Progenitor cell of endocrine pancreas (in vitro differentiated cells): Measurements from ENCODE around the gene SPARC. TPM values are rescaled to one million over a fixed set of nuclear protein-coding genes. Genes with fewer than 3 reads are reported as not detected.

Experiments
- DNase-seq: peaks from one replicate; pipeline ENCODE4 v3.0.0; 2021; ENCODE audit warnings: low spot score; ENCODE audit not compliant: unreplicated experiment
- H3K27ac Mint-ChIP-seq: 2 replicates; pipeline ENCODE4 v1.8.0; 2021; ENCODE audit warnings: mild to moderate bottlenecking, moderate library complexity, mixed read lengths
- H3K27me3 Mint-ChIP-seq: 2 replicates; pipeline ENCODE4 v1.8.0; 2021; ENCODE audit warnings: mixed read lengths
- H3K36me3 Mint-ChIP-seq: 2 replicates; pipeline ENCODE4 v1.8.0; 2022; ENCODE audit warnings: mixed read lengths; ENCODE audit not compliant: insufficient read depth
- H3K4me1 Mint-ChIP-seq: 2 replicates; pipeline ENCODE4 v1.8.0; 2021; ENCODE audit warnings: low read depth, mixed read lengths
- H3K4me3 Mint-ChIP-seq: 2 replicates; pipeline ENCODE4 v1.8.0; 2021; ENCODE audit warnings: low read depth, mild to moderate bottlenecking, moderate library complexity, mixed read lengths
- H3K9me3 Mint-ChIP-seq: 2 replicates; pipeline ENCODE4 v1.8.0; 2021; ENCODE audit warnings: low read depth, mixed read lengths
- total RNA-seq: library from RNA; stranded (reverse); gene quantifications from 2 replicates; pipeline ENCODE4 v1.2.1, GENCODE V29; 2021
- TF ChIP-seq, protein P1 (sequence below): fragments of 200-600 bp; sonication (generic); IDR thresholded peaks from one replicate; pipeline ENCODE4 v1.5.0; 2021; ENCODE audit warnings: antibody characterized with exemption, mild to moderate bottlenecking; ENCODE audit not compliant: unreplicated experiment

SPARC gene
- total RNA-seq, 1 donor from 2014 or later, result 55.2 TPM

- no peaks in the 10 kb centered on the region for H3K9me3 Mint-ChIP-seq
- DNase-seq, result no peak
- no peaks in the 10 kb centered on the region for H3K36me3 Mint-ChIP-seq
- no peaks in the 10 kb centered on the region for H3K4me1 Mint-ChIP-seq
- TF ChIP-seq, protein P1, sequence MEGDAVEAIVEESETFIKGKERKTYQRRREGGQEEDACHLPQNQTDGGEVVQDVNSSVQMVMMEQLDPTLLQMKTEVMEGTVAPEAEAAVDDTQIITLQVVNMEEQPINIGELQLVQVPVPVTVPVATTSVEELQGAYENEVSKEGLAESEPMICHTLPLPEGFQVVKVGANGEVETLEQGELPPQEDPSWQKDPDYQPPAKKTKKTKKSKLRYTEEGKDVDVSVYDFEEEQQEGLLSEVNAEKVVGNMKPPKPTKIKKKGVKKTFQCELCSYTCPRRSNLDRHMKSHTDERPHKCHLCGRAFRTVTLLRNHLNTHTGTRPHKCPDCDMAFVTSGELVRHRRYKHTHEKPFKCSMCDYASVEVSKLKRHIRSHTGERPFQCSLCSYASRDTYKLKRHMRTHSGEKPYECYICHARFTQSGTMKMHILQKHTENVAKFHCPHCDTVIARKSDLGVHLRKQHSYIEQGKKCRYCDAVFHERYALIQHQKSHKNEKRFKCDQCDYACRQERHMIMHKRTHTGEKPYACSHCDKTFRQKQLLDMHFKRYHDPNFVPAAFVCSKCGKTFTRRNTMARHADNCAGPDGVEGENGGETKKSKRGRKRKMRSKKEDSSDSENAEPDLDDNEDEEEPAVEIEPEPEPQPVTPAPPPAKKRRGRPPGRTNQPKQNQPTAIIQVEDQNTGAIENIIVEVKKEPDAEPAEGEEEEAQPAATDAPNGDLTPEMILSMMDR, result peak; percentile 41
- H3K27me3 Mint-ChIP-seq, result peaks cover 10% of the 10 kb centered on the region
- no peak overlapping the region for H3K27ac Mint-ChIP-seq
- H3K4me3 Mint-ChIP-seq, result no peak overlapping the region
These were observed 32.7 kb upstream of the SPARC start for GRCh38 chr5:151719228-151720000.

GRCh38 chr5:151718646-151719045 lies 31.9 kb upstream of the SPARC start:
- Mint-ChIP-seq H3K4me3 (no peak overlapping the region), H3K9me3 (no peaks in the 10 kb centered on the region), H3K4me1 (no peaks in the 10 kb centered on the region), H3K36me3 (no peaks in the 10 kb centered on the region), H3K27me3 (peaks cover 10% of the 10 kb centered on the region), H3K27ac (no peak overlapping the region)
- no peak for DNase-seq
- TF ChIP-seq, protein P1, result no peak

- TF ChIP-seq, protein P1, result no peak
- Mint-ChIP-seq H3K36me3 (no peaks in the 10 kb centered on the region), H3K4me1 (no peaks in the 10 kb centered on the region), H3K27me3 (peaks cover 10% of the 10 kb centered on the region), H3K9me3 (no peaks in the 10 kb centered on the region), H3K4me3 (no peak overlapping the region), H3K27ac (no peak overlapping the region)
- DNase-seq, result no peak
These were observed 31.4 kb upstream of the SPARC start for GRCh38 chr5:151718153-151718552.

GRCh38 chr5:151717416-151717815 lies 30.7 kb upstream of the SPARC start:
- no peaks in the 10 kb centered on the region for H3K36me3 Mint-ChIP-seq
- H3K27me3 Mint-ChIP-seq, result peaks cover 10% of the 10 kb centered on the region
- H3K9me3 Mint-ChIP-seq, result no peaks in the 10 kb centered on the region
- H3K4me3 Mint-ChIP-seq, result no peak overlapping the region
- no peak for DNase-seq
- TF ChIP-seq, protein P1, result no peak
- H3K4me1 Mint-ChIP-seq, result no peaks in the 10 kb centered on the region
- H3K27ac Mint-ChIP-seq, result no peak overlapping the region

GRCh38 chr5:151709109-151709735 lies 22.5 kb upstream of the SPARC start:
- DNase-seq, result no peak
- no peaks in the 10 kb centered on the region for H3K9me3 Mint-ChIP-seq
- H3K36me3 Mint-ChIP-seq, result no peaks in the 10 kb centered on the region
- TF ChIP-seq, protein P1, result no peak
- H3K27ac Mint-ChIP-seq, result no peak overlapping the region
- peaks cover 6% of the 10 kb centered on the region for H3K4me1 Mint-ChIP-seq
- no peaks in the 10 kb centered on the region for H3K27me3 Mint-ChIP-seq
- H3K4me3 Mint-ChIP-seq, result no peak overlapping the region
